ENCODE measurements around the gene NELL1.

The NELL1 gene

GRCh38 chr11:21372672-21373071 lies 703.3 kb downstream of the NELL1 start:
- Histone ChIP-seq H4K12ac (ENCODE audit: low read depth, low read length) (no peak overlapping the region), H3K4ac (ENCODE audit: low read depth, low read length) (no peak overlapping the region), H4K8ac (ENCODE audit: low read depth, low read length) (no peak overlapping the region), H2AK5ac (ENCODE audit: low read length) (no peak overlapping the region), H2AFZ (ENCODE audit: insufficient read depth, low read length, poor library complexity) (no peak overlapping the region), H3K9me3 (ENCODE audit: insufficient read depth, low read depth, low read length) (no peaks in the 10 kb centered on the region), H3K27me3 (ENCODE audit: insufficient read depth, low read length) (no peaks in the 10 kb centered on the region), H3K79me2 (ENCODE audit: control insufficient read depth, insufficient read depth, low read length, poor library complexity) (no peaks in the 10 kb centered on the region), H3K27ac (ENCODE audit: low read depth, low read length) (no peak overlapping the region), H3K4me1 (ENCODE audit: control insufficient read depth in 1 of 2, insufficient read depth in 2 of 2, low read length in 2 of 2) (no peaks in the 10 kb centered on the region), H3K4me2 (ENCODE audit: low read length) (no peak overlapping the region), H3K18ac (ENCODE audit: low read length) (no peak overlapping the region), H2BK5ac (ENCODE audit: low read depth, low read length, poor library complexity) (no peak overlapping the region), H2BK12ac (ENCODE audit: low read length) (no peak overlapping the region), H3K14ac (ENCODE audit: low read length) (no peak overlapping the region), H4K91ac (ENCODE audit: low read depth, low read length) (no peak overlapping the region), H3K23ac (ENCODE audit: low read length) (no peak overlapping the region), H3K79me1 (ENCODE audit: low read length) (no peaks in the 10 kb centered on the region), H3K36me3 (ENCODE audit: control insufficient read depth in 1 of 2, insufficient read depth in 2 of 2, low read length in 2 of 2) (no peaks in the 10 kb centered on the region), H2BK120ac (ENCODE audit: insufficient read depth, low read length, poor library complexity) (no peak overlapping the region), H3K9ac (ENCODE audit: low read length) (no peak overlapping the region), H3K4me3 (ENCODE audit: low read depth, low read length) (no peak overlapping the region)
- no peak for DNase-seq
- WGBS (ENCODE audit: extremely low coverage, insufficient coverage, insufficient read length), result no CpG with 5 or more reads among the region's 1 CpG

DNA sequence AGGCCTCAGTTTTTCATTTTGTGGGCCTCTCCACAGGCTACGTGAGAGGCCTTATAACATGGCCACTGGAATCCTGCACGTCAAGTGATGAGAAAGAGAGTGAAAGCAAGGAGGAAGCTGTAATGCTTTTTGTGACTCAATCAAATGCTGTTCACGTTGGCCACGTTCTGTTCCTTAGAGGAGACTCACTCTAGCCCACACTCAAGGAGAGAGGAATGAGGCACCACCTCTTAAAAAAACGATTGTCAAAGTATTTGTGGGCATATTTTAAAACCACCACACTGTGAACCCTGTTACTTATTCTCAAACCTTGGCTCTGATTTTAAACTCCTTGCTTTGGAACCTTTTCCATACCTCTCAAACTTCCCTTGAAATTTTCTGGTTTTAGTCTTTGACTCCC lies 705.0 kb downstream of the NELL1 start:
- Histone ChIP-seq H3K4me2 (ENCODE audit: low read length) (no peak overlapping the region), H2AFZ (ENCODE audit: insufficient read depth, low read length, poor library complexity) (no peak overlapping the region), H3K4me1 (ENCODE audit: control insufficient read depth in 1 of 2, insufficient read depth in 2 of 2, low read length in 2 of 2) (no peaks in the 10 kb centered on the region), H3K27me3 (ENCODE audit: insufficient read depth, low read length) (no peaks in the 10 kb centered on the region), H4K91ac (ENCODE audit: low read depth, low read length) (no peak overlapping the region), H3K4ac (ENCODE audit: low read depth, low read length) (no peak overlapping the region), H3K9me3 (ENCODE audit: insufficient read depth, low read depth, low read length) (no peaks in the 10 kb centered on the region), H4K12ac (ENCODE audit: low read depth, low read length) (no peak overlapping the region), H3K79me1 (ENCODE audit: low read length) (no peaks in the 10 kb centered on the region), H3K18ac (ENCODE audit: low read length) (no peak overlapping the region), H4K8ac (ENCODE audit: low read depth, low read length) (no peak overlapping the region), H3K14ac (ENCODE audit: low read length) (no peak overlapping the region), H3K23ac (ENCODE audit: low read length) (no peak overlapping the region), H3K9ac (ENCODE audit: low read length) (no peak overlapping the region), H3K4me3 (ENCODE audit: low read depth, low read length) (no peak overlapping the region), H2BK120ac (ENCODE audit: insufficient read depth, low read length, poor library complexity) (no peak overlapping the region), H2BK12ac (ENCODE audit: low read length) (no peak overlapping the region), H3K27ac (ENCODE audit: low read depth, low read length) (no peak overlapping the region), H2BK5ac (ENCODE audit: low read depth, low read length, poor library complexity) (no peak overlapping the region), H3K79me2 (ENCODE audit: control insufficient read depth, insufficient read depth, low read length, poor library complexity) (no peaks in the 10 kb centered on the region), H2AK5ac (ENCODE audit: low read length) (no peak overlapping the region), H3K36me3 (ENCODE audit: control insufficient read depth in 1 of 2, insufficient read depth in 2 of 2, low read length in 2 of 2) (no peaks in the 10 kb centered on the region)
- DNase-seq, result no peak
- no CpG with 5 or more reads among the region's 5 CpGs for WGBS (ENCODE audit: extremely low coverage, insufficient coverage, insufficient read length)

GRCh38 chr11:21385669-21386440 lies 716.5 kb downstream of the NELL1 start:
- no peak overlapping the region for H2AFZ ChIP-seq (ENCODE audit: insufficient read depth, low read length, poor library complexity)
- H2BK120ac ChIP-seq (ENCODE audit: insufficient read depth, low read length, poor library complexity), result no peak overlapping the region
- no peak overlapping the region for H3K4ac ChIP-seq (ENCODE audit: low read depth, low read length)
- H3K4me3 ChIP-seq (ENCODE audit: low read depth, low read length), result no peak overlapping the region
- no peaks in the 10 kb centered on the region for H3K4me1 ChIP-seq (ENCODE audit: control insufficient read depth in 1 of 2, insufficient read depth in 2 of 2, low read length in 2 of 2)
- H3K23ac ChIP-seq (ENCODE audit: low read length), result no peak overlapping the region
- no peak overlapping the region for H4K8ac ChIP-seq (ENCODE audit: low read depth, low read length)
- no peak overlapping the region for H3K27ac ChIP-seq (ENCODE audit: low read depth, low read length)
- H3K14ac ChIP-seq (ENCODE audit: low read length), result no peak overlapping the region
- H3K4me2 ChIP-seq (ENCODE audit: low read length), result no peak overlapping the region
- no peaks in the 10 kb centered on the region for H3K79me1 ChIP-seq (ENCODE audit: low read length)
- H2BK12ac ChIP-seq (ENCODE audit: low read length), result no peak overlapping the region
- H3K79me2 ChIP-seq (ENCODE audit: control insufficient read depth, insufficient read depth, low read length, poor library complexity), result no peaks in the 10 kb centered on the region
- no peaks in the 10 kb centered on the region for H3K9me3 ChIP-seq (ENCODE audit: insufficient read depth, low read depth, low read length)
- H3K36me3 ChIP-seq (ENCODE audit: control insufficient read depth in 1 of 2, insufficient read depth in 2 of 2, low read length in 2 of 2), result no peaks in the 10 kb centered on the region
- H3K18ac ChIP-seq (ENCODE audit: low read length), result no peak overlapping the region
- WGBS (ENCODE audit: extremely low coverage, insufficient coverage, insufficient read length), result no CpG with 5 or more reads among the region's 4 CpGs
- H3K9ac ChIP-seq (ENCODE audit: low read length), result no peak overlapping the region
- H4K12ac ChIP-seq (ENCODE audit: low read depth, low read length), result no peak overlapping the region
- H4K91ac ChIP-seq (ENCODE audit: low read depth, low read length), result no peak overlapping the region
- H2AK5ac ChIP-seq (ENCODE audit: low read length), result no peak overlapping the region
- no peak for DNase-seq
- H2BK5ac ChIP-seq (ENCODE audit: low read depth, low read length, poor library complexity), result no peak overlapping the region
- H3K27me3 ChIP-seq (ENCODE audit: insufficient read depth, low read length), result no peaks in the 10 kb centered on the region

- Histone ChIP-seq H4K91ac (ENCODE audit: low read depth, low read length) (no peak overlapping the region), H3K4ac (ENCODE audit: low read depth, low read length) (no peak overlapping the region), H3K79me1 (ENCODE audit: low read length) (no peaks in the 10 kb centered on the region), H2AK5ac (ENCODE audit: low read length) (no peak overlapping the region), H3K27ac (ENCODE audit: low read depth, low read length) (no peak overlapping the region), H3K79me2 (ENCODE audit: control insufficient read depth, insufficient read depth, low read length, poor library complexity) (no peaks in the 10 kb centered on the region), H3K27me3 (ENCODE audit: insufficient read depth, low read length) (no peaks in the 10 kb centered on the region), H3K4me3 (ENCODE audit: low read depth, low read length) (no peak overlapping the region), H3K9me3 (ENCODE audit: insufficient read depth, low read depth, low read length) (no peaks in the 10 kb centered on the region), H3K23ac (ENCODE audit: low read length) (no peak overlapping the region), H2BK12ac (ENCODE audit: low read length) (no peak overlapping the region), H3K4me2 (ENCODE audit: low read length) (no peak overlapping the region), H3K14ac (ENCODE audit: low read length) (no peak overlapping the region), H2BK5ac (ENCODE audit: low read depth, low read length, poor library complexity) (no peak overlapping the region), H2AFZ (ENCODE audit: insufficient read depth, low read length, poor library complexity) (no peak overlapping the region), H3K36me3 (ENCODE audit: control insufficient read depth in 1 of 2, insufficient read depth in 2 of 2, low read length in 2 of 2) (no peaks in the 10 kb centered on the region), H2BK120ac (ENCODE audit: insufficient read depth, low read length, poor library complexity) (no peak overlapping the region), H4K12ac (ENCODE audit: low read depth, low read length) (no peak overlapping the region), H3K4me1 (ENCODE audit: control insufficient read depth in 1 of 2, insufficient read depth in 2 of 2, low read length in 2 of 2) (no peaks in the 10 kb centered on the region), H4K8ac (ENCODE audit: low read depth, low read length) (no peak overlapping the region), H3K9ac (ENCODE audit: low read length) (no peak overlapping the region), H3K18ac (ENCODE audit: low read length) (no peak overlapping the region)
- no peak for DNase-seq
- no CpG with 5 or more reads among the region's 5 CpGs for WGBS (ENCODE audit: extremely low coverage, insufficient coverage, insufficient read length)
Measured at GRCh38 chr11:21390430-21390829, 721.0 kb downstream of the NELL1 start.

Measured in trophoblast cell (in vitro differentiated cells and primary cell).